T-cell (primary cell): ENCODE data around the gene TLR1. TPM values are rescaled to one million over a fixed set of nuclear protein-coding genes. Genes with fewer than 3 reads are reported as not detected.

ENCODE experiments used
- ATAC-seq, 4 experiments: fragments of 200-7000 bp in 3 of 4; fragments of 150-1000 bp in 1 of 4; cut with Tn5 transposase; replicated peaks in 1 of 4; 1 replicate in 3 of 4; 2 replicates in 1 of 4; pipeline ENCODE4 v1.10.0; 2021; ENCODE audit warnings: moderate library complexity in 3 of 4, mild to moderate bottlenecking in 2 of 4, moderate number of reproducible peaks in 1 of 4
- CTCF ChIA-PET, 2 donors: fragments of 300-600 bp; sonication (Branson Sonifier 250); formaldehyde crosslinking; loops; one replicate each; lab custom pipeline; 2022; ENCODE audit warnings: antibody characterized with exemption in 2 of 2; lab: Charles Lee
- POLR2A ChIA-PET, 2 donors: fragments of 300-600 bp; sonication (Branson Sonifier 250); formaldehyde crosslinking; loops; one replicate each; lab custom pipeline; 2022; ENCODE audit warnings: antibody characterized with exemption in 2 of 2; lab: Charles Lee
- DNase-seq, 35 experiments: peaks; one replicate each; pipeline versions ENCODE4 v3.0.0 to v3.0.0-alpha.2; 2013 to 2023
- H3K27ac ChIP-seq: one replicate; pipeline ENCODE4 v1.5.1; 2013; ENCODE audit warnings: low read length
- H3K27me3 ChIP-seq, 2 experiments: replicated peaks in 1 of 2; 1 replicate in 1 of 2; 2 replicates in 1 of 2; pipeline versions ENCODE4 v1.6.1 to v1.7.0; 2013; ENCODE audit warnings: low read length in 1 of 2, mixed read lengths in 1 of 2; ENCODE audit not compliant: control insufficient read depth in 2 of 2, insufficient read depth in 2 of 2; ENCODE audit errors: extremely low read depth in 1 of 2
- H3K36me3 ChIP-seq, 2 donors: 1 replicate in 1 of 2; 2 replicates in 1 of 2; pipeline versions ENCODE4 v1.6.1 to v1.7.0; 2013; ENCODE audit warnings: low read length in 1 of 2; ENCODE audit not compliant: control insufficient read depth in 2 of 2, insufficient read depth in 1 of 2; ENCODE audit errors: extremely low read depth in 1 of 2
- H3K4me1 ChIP-seq, 2 experiments: 1 replicate in 1 of 2; 2 replicates in 1 of 2; pipeline versions ENCODE4 v1.6.1 to v1.7.0; 2013; ENCODE audit warnings: low read length in 2 of 2, mixed read lengths in 1 of 2; ENCODE audit not compliant: insufficient read depth in 2 of 2, control insufficient read depth in 1 of 2; ENCODE audit errors: extremely low read depth in 1 of 2
- H3K4me3 ChIP-seq, 2 donors: 1 replicate in 1 of 2; 2 replicates in 1 of 2; pipeline versions ENCODE4 v1.5.1 to v1.7.0; 2013; ENCODE audit warnings: mild to moderate bottlenecking in 2 of 2, low read length in 1 of 2, moderate library complexity in 1 of 2; ENCODE audit not compliant: control insufficient read depth in 1 of 2; ENCODE audit errors: extremely low read depth in 1 of 2
- H3K9me3 ChIP-seq: 2 replicates; pipeline ENCODE4 v1.7.0; 2013
- H3K27ac Mint-ChIP-seq, 2 donors: one replicate each; pipeline ENCODE4 v1.8.0; 2020 to 2021; ENCODE audit warnings: mild to moderate bottlenecking in 2 of 2, mixed read lengths in 2 of 2
- H3K27me3 Mint-ChIP-seq, 2 donors: one replicate each; pipeline ENCODE4 v1.8.0; 2021 to 2022; ENCODE audit warnings: mixed read lengths in 2 of 2
- H3K36me3 Mint-ChIP-seq: one replicate; pipeline ENCODE4 v1.8.0; 2021; ENCODE audit warnings: mixed read lengths
- H3K4me1 Mint-ChIP-seq, 3 donors: one replicate each; pipeline ENCODE4 v1.8.0; 2020 to 2022; ENCODE audit warnings: mixed read lengths in 3 of 3, mild to moderate bottlenecking in 1 of 3
- H3K4me3 Mint-ChIP-seq, 3 donors: one replicate each; pipeline ENCODE4 v1.8.0; 2020 to 2022; ENCODE audit warnings: mild to moderate bottlenecking in 3 of 3, mixed read lengths in 3 of 3, moderate library complexity in 3 of 3
- H3K9me3 Mint-ChIP-seq, 3 donors: one replicate each; pipeline ENCODE4 v1.8.0; 2020 to 2022; ENCODE audit warnings: mixed read lengths in 3 of 3
- WGBS: methylation state at CpG from one replicate; pipeline ENCODE4 v1.1.5; 2013; ENCODE audit warnings: missing lambda C conversion rate; ENCODE audit not compliant: insufficient coverage; 5-methylcytosine and 5-hydroxymethylcytosine counted together
- total RNA-seq, 35 experiments: library from RNA in 6 of 35; stranded (reverse) in 6 of 35; fragments of 120-200 nt in 1 of 35; gene quantifications; one replicate each; pipeline versions ENCODE4 v1.2.1 to v1.2.4 and lab custom pipeline; 2013 to 2026

The TLR1 gene
- total RNA-seq, 5 donors from 2014 or later (not counting 1 experiment from before 2014, with no cell fraction given) = 10.4 to 26.0 (median 18.0) TPM

- H3K27me3 ChIP-seq = no peaks in the 10 kb centered on the region
- Mint-ChIP-seq H3K4me3 (peak overlapping the region in 2 of 3 donors; percentile 83 to 91), H3K9me3 (peaks cover 11 to 36% (median 28%) of the 10 kb centered on the region in 3 donors), H3K27me3 (no peaks in the 10 kb centered on the region), H3K27ac (peak overlapping the region in 1 of 2 donors; percentile 62), H3K36me3 (peaks cover 54% of the 10 kb centered on the region), H3K4me1 (peaks cover 30 to 42% (median 42%) of the 10 kb centered on the region in 3 donors)
- peaks cover 10 to 45% of the 10 kb centered on the region in 2 donors for H3K36me3 ChIP-seq
- 98% methylated on average over 6 of the region's 15 CpGs for WGBS
- POLR2A ChIA-PET = interaction anchor here in 1 of 2 donors (0.6 kb wide), 1 partner anchor 273 kb away, joined by 3 read pairs; no protein-coding TSS in a partner anchor
- CTCF ChIA-PET = interaction anchor here (0.6 to 3.7 kb wide), 8 partner anchors 9 to 683 kb away, joined by 3 to 43 read pairs (median 6); partner anchors contain the start of gene TLR10 (in 2 of the 2)
- peaks cover 17 to 23% of the 10 kb centered on the region in 2 experiments for H3K4me1 ChIP-seq
- no peak overlapping the region for H3K27ac ChIP-seq
- peaks cover 2% of the 10 kb centered on the region for H3K9me3 ChIP-seq
- DNase-seq (peak in 1 of 35 experiments; percentile 10), ATAC-seq (no peak)
- peak overlapping the region in 1 of 2 donors; percentile 25 for H3K4me3 ChIP-seq
These were observed 1.8 kb downstream of the TLR1 start for GRCh38 chr4:38802561-38803355.

- no peaks in the 10 kb centered on the region for H3K27me3 Mint-ChIP-seq
- Histone ChIP-seq H3K9me3 (peaks cover 4% of the 10 kb centered on the region), H3K4me3 (no peak overlapping the region), H3K36me3 (peaks cover 10 to 45% of the 10 kb centered on the region in 2 donors), H3K4me1 (peaks cover 17 to 20% of the 10 kb centered on the region in 2 experiments), H3K27me3 (no peaks in the 10 kb centered on the region), H3K27ac (no peak overlapping the region)
- H3K36me3 Mint-ChIP-seq = peaks cover 70% of the 10 kb centered on the region
- CTCF ChIA-PET = interaction anchor here (0.6 to 1.5 kb wide), 2 partner anchors 18 kb away, joined by 3 to 5 read pairs; partner anchors contain the start of gene TLR10 (in 2 of the 2)
- WGBS = no CpG with 5 or more reads among the region's 3 CpGs
- POLR2A ChIA-PET = no interaction called here
- H3K4me3 Mint-ChIP-seq = no peak overlapping the region
- ATAC-seq (no peak), DNase-seq (no peak)
- H3K27ac Mint-ChIP-seq = no peak overlapping the region
- peaks cover 11 to 45% (median 40%) of the 10 kb centered on the region in 3 donors for H3K9me3 Mint-ChIP-seq
- H3K4me1 Mint-ChIP-seq = peaks cover 30 to 40% (median 38%) of the 10 kb centered on the region in 3 donors
These were observed 3.6 kb downstream of the TLR1 start for GRCh38 chr4:38800961-38801450.

- peaks cover 24 to 33% (median 32%) of the 10 kb centered on the region in 3 donors for H3K4me1 Mint-ChIP-seq
- peaks cover 10 to 45% of the 10 kb centered on the region in 2 donors for H3K36me3 ChIP-seq
- H3K9me3 ChIP-seq = peaks cover 9% of the 10 kb centered on the region
- ChIA-PET POLR2A (no interaction called here), CTCF (interaction anchor here (0.6 to 1.5 kb wide), 2 partner anchors 18 kb away, joined by 3 to 5 read pairs; partner anchors contain the start of gene TLR10 (in 2 of the 2))
- DNase-seq (no peak), ATAC-seq (no peak)
- no peaks in the 10 kb centered on the region for H3K27me3 Mint-ChIP-seq
- H3K27ac Mint-ChIP-seq = no peak overlapping the region
- H3K4me1 ChIP-seq = peaks cover 11 to 14% of the 10 kb centered on the region in 2 experiments
- no peak overlapping the region for H3K4me3 Mint-ChIP-seq
- H3K27ac ChIP-seq = no peak overlapping the region
- H3K9me3 Mint-ChIP-seq = peaks cover 11 to 47% (median 43%) of the 10 kb centered on the region in 3 donors
- H3K36me3 Mint-ChIP-seq = peaks cover 76% of the 10 kb centered on the region
- H3K4me3 ChIP-seq = no peak overlapping the region
- H3K27me3 ChIP-seq = no peaks in the 10 kb centered on the region
- 100% methylated on average over 1 of the region's 2 CpGs for WGBS
These were observed 4.2 kb downstream of the TLR1 start for GRCh38 chr4:38800366-38800765.

GRCh38 chr4:38795087-38795486 is 9.5 kb downstream of the TLR1 start:
- Mint-ChIP-seq H3K9me3 (peaks cover 11 to 64% (median 45%) of the 10 kb centered on the region in 3 donors), H3K27me3 (no peaks in the 10 kb centered on the region), H3K36me3 (peaks cover 74% of the 10 kb centered on the region), H3K4me1 (peaks cover 0 to 8% (median 4%) of the 10 kb centered on the region in 3 donors), H3K4me3 (no peak overlapping the region), H3K27ac (no peak overlapping the region)
- peaks cover 10% of the 10 kb centered on the region for H3K9me3 ChIP-seq
- H3K36me3 ChIP-seq = peaks cover 4 to 21% of the 10 kb centered on the region in 2 donors
- no peak for ATAC-seq
- POLR2A ChIA-PET = interaction anchor here (0.6 to 0.7 kb wide), 3 partner anchors 64 to 645 kb away, joined by 5 to 6 read pairs (median 6); no protein-coding TSS in a partner anchor
- H3K4me1 ChIP-seq = no peaks in the 10 kb centered on the region
- H3K27ac ChIP-seq = no peak overlapping the region
- CTCF ChIA-PET = interaction anchor here (0.6 to 1.0 kb wide), 5 partner anchors 11 to 545 kb away, joined by 3 to 7 read pairs (median 5); no protein-coding TSS in a partner anchor
- no CpG with 5 or more reads among the region's 3 CpGs for WGBS
- no peaks in the 10 kb centered on the region for H3K27me3 ChIP-seq
- no peak overlapping the region for H3K4me3 ChIP-seq
- no peak for DNase-seq

- Mint-ChIP-seq H3K36me3 (peaks cover 67% of the 10 kb centered on the region), H3K9me3 (peaks cover 8 to 59% (median 39%) of the 10 kb centered on the region in 3 donors), H3K27me3 (no peaks in the 10 kb centered on the region), H3K4me1 (peaks cover 0 to 8% (median 4%) of the 10 kb centered on the region in 3 donors), H3K27ac (no peak overlapping the region), H3K4me3 (no peak overlapping the region)
- Histone ChIP-seq H3K4me1 (no peaks in the 10 kb centered on the region), H3K9me3 (peaks cover 12% of the 10 kb centered on the region), H3K27ac (no peak overlapping the region), H3K36me3 (peaks cover 0 to 11% of the 10 kb centered on the region in 2 donors), H3K4me3 (no peak overlapping the region), H3K27me3 (no peaks in the 10 kb centered on the region)
- ATAC-seq = no peak
- WGBS = 89% methylated on average over 1 of the region's 2 CpGs
- CTCF ChIA-PET = interaction anchor here in 1 of 2 donors (1.0 kb wide), 2 partner anchors 10 to 62 kb away, joined by 3 to 4 read pairs; no protein-coding TSS in a partner anchor
- POLR2A ChIA-PET = no interaction called here
- no peak for DNase-seq
These were observed 10.5 kb downstream of the TLR1 start for GRCh38 chr4:38794051-38794450.

GRCh38 chr4:38791010-38791409 is 13.6 kb downstream of the TLR1 start:
- ChIA-PET POLR2A (no interaction called here), CTCF (interaction anchor here (0.6 to 1.2 kb wide), 3 partner anchors 8 to 450 kb away, joined by 3 to 4 read pairs (median 3); partner anchors contain the start of genes TLR1 (in 1 of the 2) and TLR10 (in 1 of the 2))
- Histone ChIP-seq H3K4me1 (no peaks in the 10 kb centered on the region), H3K9me3 (peaks cover 9% of the 10 kb centered on the region), H3K27me3 (no peaks in the 10 kb centered on the region), H3K36me3 (no peaks in the 10 kb centered on the region), H3K27ac (no peak overlapping the region), H3K4me3 (no peak overlapping the region)
- H3K4me3 Mint-ChIP-seq = no peak overlapping the region
- H3K36me3 Mint-ChIP-seq = peaks cover 39% of the 10 kb centered on the region
- peaks cover 0 to 8% (median 4%) of the 10 kb centered on the region in 3 donors for H3K4me1 Mint-ChIP-seq
- H3K27me3 Mint-ChIP-seq = no peaks in the 10 kb centered on the region
- no peak overlapping the region for H3K27ac Mint-ChIP-seq
- H3K9me3 Mint-ChIP-seq = peaks cover 6 to 48% (median 27%) of the 10 kb centered on the region in 3 donors
- WGBS = 70% methylated on average over 2 of the region's 2 CpGs
- DNase-seq (no peak), ATAC-seq (no peak)
